Measurements from ENCODE around the gene PLXNB2.

Gene PLXNB2

GRCh38 chr22:50320671-50321325, 13.4 kb upstream of the PLXNB2 start:
- Histone ChIP-seq H3K9me3 (ENCODE audit: control insufficient read depth, insufficient read depth, low read depth, low read length) (no peaks in the 10 kb centered on the region), H3K4me1 (ENCODE audit: control insufficient read depth, insufficient read depth, low read length) (no peaks in the 10 kb centered on the region), H3K27ac (ENCODE audit: extremely low read depth, low read depth, low read length) (no peak overlapping the region), H3K4me3 (ENCODE audit: low read depth, low read length) (no peak overlapping the region), H3K36me3 (ENCODE audit: control insufficient read depth in 2 of 2, insufficient read depth in 1 of 2, low read length in 2 of 2) (no peaks in the 10 kb centered on the region)
- ChIA-PET POLR2A (interaction anchor here (3.5 kb wide), 1 partner anchor 14 kb away, joined by 15 read pairs; the partner anchor contains the start of gene PLXNB2), CTCF (interaction anchor here (0.5 to 1.6 kb wide), 2 partner anchors 21 to 22 kb away, joined by 3 to 5 read pairs; no protein-coding TSS in a partner anchor)
- TF ChIP-seq KLF16 (tag by site-specific recombination; IDR thresholded peaks at IDR 0.05) (no peak), ZNF266 (tag by site-specific recombination; IDR thresholded peaks at IDR 0.05; ENCODE audit: low read depth) (no peak), ZNF785 (tag by site-specific recombination; IDR thresholded peaks at IDR 0.05) (no peak), ZNF280C (tag by site-specific recombination; IDR thresholded peaks at IDR 0.05) (no peak), ZSCAN23 (tag by site-specific recombination; IDR thresholded peaks at IDR 0.05) (no peak), ZNF335 (tag by site-specific recombination; conservative IDR thresholded peaks at IDR 0.05) (no peak), ZNF211 (tag by site-specific recombination; IDR thresholded peaks at IDR 0.05; ENCODE audit: low read depth) (no peak)

GRCh38 chr22:50320116-50320515, 12.7 kb upstream of the PLXNB2 start:
- H3K4me1 ChIP-seq (ENCODE audit: control insufficient read depth, insufficient read depth, low read length): no peaks in the 10 kb centered on the region

GRCh38 chr22:50319503-50319951, 12.1 kb upstream of the PLXNB2 start:
- CTCF ChIA-PET: interaction anchor here (0.6 to 1.6 kb wide), 2 partner anchors 23 to 110 kb away, joined by 3 to 5 read pairs; no protein-coding TSS in a partner anchor

More at GRCh38 chr22:50320116-50320515, 12.7 kb upstream of the PLXNB2 start:
- Histone ChIP-seq H3K9me3 (ENCODE audit: control insufficient read depth, insufficient read depth, low read depth, low read length) (no peaks in the 10 kb centered on the region), H3K36me3 (ENCODE audit: control insufficient read depth in 2 of 2, insufficient read depth in 1 of 2, low read length in 2 of 2) (no peaks in the 10 kb centered on the region), H3K27ac (ENCODE audit: extremely low read depth, low read depth, low read length) (no peak overlapping the region), H3K4me3 (ENCODE audit: low read depth, low read length) (no peak overlapping the region)
- CTCF ChIA-PET: interaction anchor here (0.5 to 1.6 kb wide), 2 partner anchors 21 to 22 kb away, joined by 3 to 5 read pairs; no protein-coding TSS in a partner anchor
- TF ChIP-seq KLF1 (tag by site-specific recombination; IDR thresholded peaks at IDR 0.05): peak; percentile 56; the same call in 1 of the 2 replicates
- no peak for TF ChIP-seq ZNF10 (tag by site-specific recombination; IDR thresholded peaks at IDR 0.05)
- POLR2A ChIA-PET: interaction anchor here (3.5 kb wide), 1 partner anchor 13 kb away, joined by 15 read pairs; the partner anchor contains the start of gene PLXNB2

GRCh38 chr22:50318698-50319411, 11.4 kb upstream of the PLXNB2 start:
- no peaks in the 10 kb centered on the region for H3K9me3 ChIP-seq (ENCODE audit: control insufficient read depth, insufficient read depth, low read depth, low read length)
- H3K4me1 ChIP-seq (ENCODE audit: control insufficient read depth, insufficient read depth, low read length): no peaks in the 10 kb centered on the region
- H3K4me3 ChIP-seq (ENCODE audit: low read depth, low read length): no peak overlapping the region
- no peaks in the 10 kb centered on the region for H3K36me3 ChIP-seq (ENCODE audit: control insufficient read depth in 2 of 2, insufficient read depth in 1 of 2, low read length in 2 of 2)
- ChIA-PET POLR2A (interaction anchor here (0.6 to 3.5 kb wide), 2 partner anchors 12 to 23 kb away, joined by 4 to 15 read pairs; partner anchors contain the start of gene PLXNB2), CTCF (interaction anchor here (0.6 to 1.0 kb wide), 2 partner anchors 47 to 110 kb away, joined by 3 to 5 read pairs; no protein-coding TSS in a partner anchor)
- TF ChIP-seq ZNF701 (tag by site-specific recombination; IDR thresholded peaks at IDR 0.05) (no peak), ZNF776 (tag by site-specific recombination; IDR thresholded peaks at IDR 0.05; ENCODE audit: borderline replicate concordance) (no peak), OVOL3 (tag by site-specific recombination; IDR thresholded peaks at IDR 0.05) (no peak), ZNF280C (tag by site-specific recombination; IDR thresholded peaks at IDR 0.05) (no peak), ZNF624 (tag by site-specific recombination; IDR thresholded peaks at IDR 0.05) (no peak), ZNF366 (tag by site-specific recombination; conservative IDR thresholded peaks at IDR 0.05) (no peak)
- H3K27ac ChIP-seq (ENCODE audit: extremely low read depth, low read depth, low read length): no peak overlapping the region

More at GRCh38 chr22:50319503-50319951, 12.1 kb upstream of the PLXNB2 start:
- Histone ChIP-seq H3K4me1 (ENCODE audit: control insufficient read depth, insufficient read depth, low read length) (no peaks in the 10 kb centered on the region), H3K36me3 (ENCODE audit: control insufficient read depth in 2 of 2, insufficient read depth in 1 of 2, low read length in 2 of 2) (no peaks in the 10 kb centered on the region), H3K4me3 (ENCODE audit: low read depth, low read length) (no peak overlapping the region), H3K27ac (ENCODE audit: extremely low read depth, low read depth, low read length) (no peak overlapping the region), H3K9me3 (ENCODE audit: control insufficient read depth, insufficient read depth, low read depth, low read length) (no peaks in the 10 kb centered on the region)
- POLR2A ChIA-PET: interaction anchor here (0.6 to 3.5 kb wide), 2 partner anchors 13 to 24 kb away, joined by 4 to 15 read pairs; partner anchors contain the start of gene PLXNB2
- TF ChIP-seq GLIS2 (tag by site-specific recombination; IDR thresholded peaks at IDR 0.05) (0 out of 2 replicates have a peak, but pooled peaks have one; percentile 18), ZNF138 (tag by site-specific recombination; IDR thresholded peaks at IDR 0.05; ENCODE audit: borderline replicate concordance) (no peak), SP3 (tag by site-specific recombination; IDR thresholded peaks at IDR 0.05) (no peak), ZNF660 (tag by site-specific recombination; IDR thresholded peaks at IDR 0.05) (no peak), ZNF132 (tag by site-specific recombination; IDR thresholded peaks at IDR 0.05; ENCODE audit: borderline replicate concordance) (no peak), ZNF677 (tag by site-specific recombination; IDR thresholded peaks at IDR 0.05) (no peak)

All from HEK293 (cell line).